HAP-1 (cell line): ENCODE data around the gene CDH13.

ENCODE experiments used
- DNase-seq, 2 experiments: peaks; one replicate each; pipeline ENCODE4 v3.0.0-alpha.2; 2016 to 2020; ENCODE audit warnings: low spot score in 2 of 2
- H3K27me3 ChIP-seq: fragments of 250-450 bp; sonication (Bioruptor Pico); 2 replicates; pipeline ENCODE4 v1.5.1; 2020; ENCODE audit warnings: low read depth, mild to moderate bottlenecking, moderate library complexity
- H3K36me3 ChIP-seq: fragments of 250-450 bp; sonication (Bioruptor Pico); replicated peaks from 2 replicates; pipeline ENCODE4 v1.5.1; 2020; ENCODE audit warnings: mild to moderate bottlenecking
- H3K4me1 ChIP-seq: fragments of 250-450 bp; sonication (Bioruptor Pico); 2 replicates; pipeline ENCODE4 v1.5.1; 2020; ENCODE audit warnings: mild to moderate bottlenecking
- H3K4me3 ChIP-seq: fragments of 250-450 bp; sonication (Bioruptor Pico); 2 replicates; pipeline ENCODE4 v1.5.1; 2020; ENCODE audit warnings: mild to moderate bottlenecking, moderate library complexity
- H3K9me3 ChIP-seq: fragments of 250-450 bp; sonication (Bioruptor Pico); 2 replicates; pipeline ENCODE4 v1.5.1; 2020; ENCODE audit warnings: mild to moderate bottlenecking, moderate library complexity
- in situ Hi-C: fragments of 300-500 bp; cut with MboI; formaldehyde crosslinking; loops from 3 replicates; pipeline ENCODE4 v1.14.3; 2020; ENCODE audit warnings: low sequenced_read_pairs, inconsistent platforms, mixed read lengths

Gene CDH13

DNA sequence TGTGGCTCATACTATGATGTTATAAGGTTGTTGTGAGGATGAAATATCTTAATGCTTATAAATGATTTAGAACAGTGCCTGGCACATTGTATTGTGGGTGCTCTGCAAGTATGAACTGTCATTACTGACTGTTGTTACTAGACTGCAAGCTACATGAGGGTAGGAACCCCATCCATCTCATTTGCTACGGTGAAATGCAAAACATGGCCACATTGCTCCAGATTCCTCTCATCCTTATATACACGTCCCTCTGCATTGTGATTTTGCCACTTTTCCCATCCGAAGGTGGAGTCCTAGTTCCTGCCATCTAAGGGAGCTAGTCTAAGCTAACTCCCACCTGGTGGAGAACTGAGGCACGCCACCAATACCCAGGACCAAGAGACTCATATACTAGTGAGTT is 1210.8 kb downstream of the CDH13 start:
- no peaks in the 10 kb centered on the region for H3K27me3 ChIP-seq

DNA sequence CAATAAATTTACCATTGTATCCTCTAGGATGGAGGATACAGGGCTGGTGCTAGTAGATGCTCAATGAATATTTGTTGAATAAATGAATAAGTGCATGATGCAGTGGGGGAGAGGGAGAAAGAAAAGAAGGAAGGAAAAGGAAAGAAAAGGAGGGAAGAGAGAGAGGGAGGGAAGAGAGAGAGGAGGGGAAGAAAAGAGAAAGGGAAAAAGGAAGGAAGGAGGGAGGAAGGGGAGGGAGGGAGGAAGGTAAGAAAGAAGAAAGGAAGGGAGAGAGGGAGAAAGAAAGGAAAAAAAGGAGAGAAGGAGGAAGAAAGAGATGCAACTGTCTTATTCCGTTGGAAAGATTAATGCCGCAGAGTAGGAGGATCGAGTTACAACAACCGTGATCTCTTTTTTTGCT is 1211.4 kb downstream of the CDH13 start:
- no peak overlapping the region for H3K4me3 ChIP-seq
- no peaks in the 10 kb centered on the region for H3K9me3 ChIP-seq
- DNase-seq: no peak
- in situ Hi-C loops: no loop called here
- H3K36me3 ChIP-seq: no peaks in the 10 kb centered on the region
- peaks cover 60% of the 10 kb centered on the region for H3K4me1 ChIP-seq
- H3K27me3 ChIP-seq: no peaks in the 10 kb centered on the region

More for the DNA sequence above, 1210.8 kb downstream of the CDH13 start:
- H3K4me1 ChIP-seq: peaks cover 55% of the 10 kb centered on the region
- no peak overlapping the region for H3K4me3 ChIP-seq
- in situ Hi-C loops: no loop called here
- DNase-seq: no peak
- no peaks in the 10 kb centered on the region for H3K9me3 ChIP-seq
- no peaks in the 10 kb centered on the region for H3K36me3 ChIP-seq

DNA sequence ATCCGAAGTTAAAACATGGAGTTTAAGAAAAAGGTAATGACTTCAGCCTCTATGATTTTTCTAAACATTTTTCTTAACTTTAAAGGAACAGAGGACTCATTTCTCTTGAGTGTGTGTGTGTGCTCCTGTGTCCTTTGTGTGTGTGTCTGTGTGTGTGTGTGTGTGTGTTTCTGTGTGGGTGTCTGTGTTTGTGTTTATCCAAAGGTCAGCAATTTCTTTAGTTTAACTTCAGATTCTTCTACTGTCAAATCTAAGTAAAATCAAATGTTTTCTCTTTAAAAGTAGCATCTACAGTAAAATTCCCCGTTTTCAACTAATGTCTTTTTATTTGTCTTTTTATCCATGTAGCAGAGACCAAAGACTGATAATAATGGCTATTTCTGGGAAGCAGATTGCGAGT is 1212.8 kb downstream of the CDH13 start:
- no peaks in the 10 kb centered on the region for H3K36me3 ChIP-seq
- peaks cover 74% of the 10 kb centered on the region for H3K4me1 ChIP-seq
- DNase-seq: no peak
- H3K9me3 ChIP-seq: no peaks in the 10 kb centered on the region
- no peak overlapping the region for H3K4me3 ChIP-seq
- in situ Hi-C loops: no loop called here
- no peaks in the 10 kb centered on the region for H3K27me3 ChIP-seq

DNA sequence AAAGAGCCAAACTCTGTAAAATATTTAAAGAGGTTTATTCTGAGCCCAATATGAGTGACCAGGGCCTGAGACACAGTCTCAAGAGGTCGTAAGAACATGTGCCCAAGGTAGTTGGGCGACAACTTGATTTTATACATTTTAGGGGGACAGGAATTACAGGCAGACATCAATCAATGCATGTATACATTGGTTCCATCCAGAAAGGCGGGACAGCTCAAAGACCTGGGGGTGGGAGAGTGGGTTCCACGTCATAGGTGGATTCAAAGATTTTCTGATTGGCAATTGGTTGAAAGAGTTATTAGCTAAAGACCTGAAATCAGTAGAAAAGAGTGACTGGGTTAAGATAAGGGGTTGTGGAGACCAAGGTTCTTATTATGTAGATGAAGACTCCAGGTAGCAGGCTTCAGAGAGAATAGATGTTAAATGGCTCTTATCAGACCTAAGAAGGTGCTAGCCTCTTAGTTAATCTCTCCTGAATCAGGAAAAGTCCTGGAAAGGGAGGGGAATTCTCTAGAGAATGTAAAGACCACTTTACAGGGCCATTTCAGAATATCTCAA is 1213.4 kb downstream of the CDH13 start:
- no peak for DNase-seq
- Histone ChIP-seq H3K27me3 (no peaks in the 10 kb centered on the region), H3K36me3 (no peaks in the 10 kb centered on the region), H3K4me1 (peaks cover 69% of the 10 kb centered on the region), H3K4me3 (no peak overlapping the region), H3K9me3 (no peaks in the 10 kb centered on the region)
- in situ Hi-C loops: no loop called here

GRCh38 chr16:83842291-83842690 is 1215.5 kb downstream of the CDH13 start:
- peak; percentile 76 to 96 for DNase-seq
- Histone ChIP-seq H3K9me3 (no peaks in the 10 kb centered on the region), H3K4me3 (no peak overlapping the region), H3K36me3 (no peaks in the 10 kb centered on the region), H3K27me3 (no peaks in the 10 kb centered on the region), H3K4me1 (peaks cover 57% of the 10 kb centered on the region)
- in situ Hi-C loops: no loop called here

- DNase-seq: peak; percentile 53 to 67
- Histone ChIP-seq H3K4me3 (no peak overlapping the region), H3K36me3 (no peaks in the 10 kb centered on the region), H3K4me1 (peaks cover 64% of the 10 kb centered on the region), H3K27me3 (no peaks in the 10 kb centered on the region), H3K9me3 (no peaks in the 10 kb centered on the region)
- in situ Hi-C loops: no loop called here
Observed at GRCh38 chr16:83842756-83843507, 1216.2 kb downstream of the CDH13 start.

DNA sequence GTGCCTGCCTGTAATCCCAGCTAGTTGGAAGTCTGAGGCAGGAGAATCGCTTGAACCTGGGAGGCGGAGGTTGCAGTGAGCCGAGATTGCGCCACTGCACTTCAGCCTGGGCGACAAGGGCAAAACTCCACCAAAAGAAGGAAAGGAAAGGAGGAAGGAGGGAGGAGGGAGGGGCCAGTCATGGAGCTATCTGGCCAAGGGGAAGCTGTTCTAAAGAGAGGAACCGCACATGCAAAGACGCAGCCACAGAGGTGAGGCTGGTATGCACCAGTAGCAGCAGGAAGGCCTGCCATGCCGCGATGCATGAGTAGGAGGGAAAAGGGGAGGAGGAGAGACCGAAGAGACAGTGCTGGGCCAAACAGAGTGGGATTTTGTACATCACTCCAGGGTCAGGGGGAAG is 1216.9 kb downstream of the CDH13 start:
- Histone ChIP-seq H3K36me3 (no peaks in the 10 kb centered on the region; the same call in 1 of the 2 replicates), H3K27me3 (no peaks in the 10 kb centered on the region), H3K4me1 (peaks cover 68% of the 10 kb centered on the region), H3K4me3 (no peak overlapping the region), H3K9me3 (no peaks in the 10 kb centered on the region)
- in situ Hi-C loops: no loop called here
- peak in 1 of 2 experiments; percentile 37 for DNase-seq

DNA sequence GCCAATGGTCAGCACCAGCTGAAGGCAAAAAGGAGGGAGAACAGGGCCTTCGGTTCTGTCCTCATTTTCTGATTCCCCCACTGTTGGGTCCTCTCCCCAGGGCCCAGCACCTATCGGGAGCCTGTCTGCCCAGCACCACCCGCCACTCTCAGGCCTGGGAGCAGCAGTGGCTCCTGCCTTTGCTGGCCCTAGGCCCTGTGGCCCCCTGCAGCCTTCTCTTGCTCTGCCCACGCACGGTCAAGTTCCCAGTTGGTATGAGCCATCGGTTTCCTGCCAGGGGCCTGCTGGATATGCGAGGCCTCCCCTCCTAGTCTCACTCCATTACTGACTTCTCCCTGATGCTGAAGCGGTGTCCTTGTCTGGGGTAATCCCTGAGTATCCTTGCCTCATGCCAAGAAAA is 1218.5 kb downstream of the CDH13 start:
- in situ Hi-C loops: no loop called here
- no peaks in the 10 kb centered on the region for H3K27me3 ChIP-seq

GRCh38 chr16:83847371-83848225 is 1220.8 kb downstream of the CDH13 start:
- in situ Hi-C loops: no loop called here
- no peak overlapping the region for H3K4me3 ChIP-seq
- H3K4me1 ChIP-seq: peaks cover 52% of the 10 kb centered on the region
- DNase-seq: peak; percentile 31 to 79
- H3K9me3 ChIP-seq: no peaks in the 10 kb centered on the region
- no peaks in the 10 kb centered on the region; the same call in none of the 2 replicates for H3K36me3 ChIP-seq
- no peaks in the 10 kb centered on the region for H3K27me3 ChIP-seq

More for the DNA sequence above, 1218.5 kb downstream of the CDH13 start:
- DNase-seq: no peak
- Histone ChIP-seq H3K9me3 (no peaks in the 10 kb centered on the region), H3K4me1 (peaks cover 72% of the 10 kb centered on the region), H3K4me3 (no peak overlapping the region), H3K36me3 (no peaks in the 10 kb centered on the region; the same call in none of the 2 replicates)

DNA sequence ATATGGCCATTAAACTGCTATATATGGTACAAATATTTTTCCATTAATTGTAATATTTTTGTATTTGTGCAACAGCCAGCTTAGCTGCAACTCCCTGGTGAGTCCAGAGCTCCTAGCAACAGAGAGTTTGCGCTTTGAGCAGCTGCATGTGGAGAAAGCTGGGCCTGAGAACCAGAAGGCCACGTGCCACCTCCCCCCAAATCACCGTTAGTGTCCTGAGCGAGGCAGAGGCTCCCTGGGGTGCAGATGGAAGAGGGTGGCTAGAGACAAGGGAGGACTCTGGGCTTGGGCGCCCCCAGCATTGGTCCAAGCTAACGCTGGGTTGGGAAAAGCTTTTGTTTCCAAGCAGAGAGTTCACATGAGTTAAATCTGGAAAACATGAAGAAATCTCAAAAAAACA is 1222.7 kb downstream of the CDH13 start:
- peak in 1 of 2 experiments; percentile 55 for DNase-seq
- in situ Hi-C loops: no loop called here
- Histone ChIP-seq H3K4me1 (peaks cover 38% of the 10 kb centered on the region), H3K4me3 (no peak overlapping the region), H3K9me3 (no peaks in the 10 kb centered on the region), H3K36me3 (no peaks in the 10 kb centered on the region; the same call in none of the 2 replicates), H3K27me3 (no peaks in the 10 kb centered on the region)
